ENCODE data around the gene AHCY. TPM values are rescaled to one million over a fixed set of nuclear protein-coding genes. Genes with fewer than 3 reads are reported as not detected.
"Not testable (repeated sequence)": the region's sequence is repeated elsewhere in the genome, so short reads cannot be mapped to it uniquely, and the experiment has no call there.

The AHCY gene
- polyA plus RNA-seq, 2 donors, result 113 to 147 TPM

DNA sequence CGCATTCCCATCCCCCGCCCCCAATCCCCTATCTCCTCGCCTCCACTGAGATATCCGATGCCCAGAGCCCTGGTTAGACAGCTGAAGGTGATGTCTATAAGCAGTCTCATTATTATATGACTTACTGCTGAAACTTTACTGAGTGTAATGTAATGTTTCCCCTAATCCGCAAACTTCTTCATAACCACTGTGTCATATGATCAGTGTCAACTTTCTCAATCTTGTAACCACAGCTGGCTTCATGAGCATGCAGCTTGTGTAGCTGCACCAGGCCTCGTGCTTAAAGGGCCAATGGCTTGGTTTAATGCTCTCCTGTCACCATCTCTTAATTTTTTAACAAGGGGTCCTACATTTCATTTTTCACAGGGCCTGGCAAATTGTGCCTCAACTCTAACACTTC, 53.9 kb downstream of the AHCY start:
- Histone ChIP-seq H3K36me3 (ENCODE audit: control insufficient read depth in 2 of 2, insufficient read depth in 2 of 2, low read length in 1 of 2) (no peaks in the 10 kb centered on the region), H3K27me3 (ENCODE audit: control insufficient read depth in 1 of 2, insufficient read depth in 2 of 2, low read length in 2 of 2) (no peaks in the 10 kb centered on the region), H3K4me3 (ENCODE audit: low read depth in 1 of 2, low read length in 2 of 2) (no peak overlapping the region), H3K9me3 (ENCODE audit: control insufficient read depth in 2 of 2, insufficient read depth in 1 of 2, low read depth in 1 of 2, low read length in 1 of 2) (no peaks in the 10 kb centered on the region), H3K4me1 (ENCODE audit: control insufficient read depth in 2 of 2, insufficient read depth in 2 of 2, low read length in 1 of 2) (no peaks in the 10 kb centered on the region), H3K27ac (ENCODE audit: low read depth in 2 of 2, low read length in 1 of 2) (no peak overlapping the region)
- 74 to 75% methylated on average over 6 of the region's 6 CpGs for WGBS, 2 donors

DNA sequence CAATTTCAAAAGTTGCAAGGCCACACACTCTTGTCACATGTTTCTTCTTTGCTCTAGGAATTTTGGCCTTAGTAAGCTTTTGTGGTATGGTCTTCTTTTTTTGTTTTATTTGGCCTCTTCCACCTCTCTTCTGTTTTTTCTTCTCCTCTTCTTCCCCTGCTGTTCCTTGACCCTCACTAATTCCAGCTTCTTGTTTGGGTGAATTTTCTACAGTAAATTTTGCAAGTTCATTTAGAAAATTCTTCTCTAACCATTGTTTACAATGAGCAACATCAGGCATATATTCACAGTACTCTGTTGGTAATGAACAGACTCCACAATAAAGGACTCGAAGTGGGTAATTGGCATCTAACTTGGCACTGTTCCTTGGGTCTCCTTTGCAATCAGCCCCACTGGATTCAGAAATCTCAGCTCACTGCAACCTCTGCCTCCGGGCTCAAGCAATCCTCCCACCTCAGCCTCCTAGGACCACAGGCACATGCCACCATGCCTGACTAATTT, 57.0 kb downstream of the AHCY start:
- H3K27me3 ChIP-seq (ENCODE audit: control insufficient read depth in 1 of 2, insufficient read depth in 2 of 2, low read length in 2 of 2), result no peaks in the 10 kb centered on the region
- no peaks in the 10 kb centered on the region for H3K36me3 ChIP-seq (ENCODE audit: control insufficient read depth in 2 of 2, insufficient read depth in 2 of 2, low read length in 1 of 2)
- no peaks in the 10 kb centered on the region for H3K4me1 ChIP-seq (ENCODE audit: control insufficient read depth in 2 of 2, insufficient read depth in 2 of 2, low read length in 1 of 2)
- H3K9me3 ChIP-seq (ENCODE audit: control insufficient read depth in 2 of 2, insufficient read depth in 1 of 2, low read depth in 1 of 2, low read length in 1 of 2), result no peaks in the 10 kb centered on the region
- H3K27ac ChIP-seq (ENCODE audit: low read depth in 2 of 2, low read length in 1 of 2), result no peak overlapping the region
- no peak overlapping the region for H3K4me3 ChIP-seq (ENCODE audit: low read depth in 1 of 2, low read length in 2 of 2)
- WGBS, 2 donors, result 85 to 91% methylated on average over 2 of the region's 2 CpGs

GRCh38 chr20:34243377-34243776, 59.8 kb downstream of the AHCY start:
- WGBS, 2 donors, result 68 to 74% methylated on average over 3 of the region's 3 CpGs
- Histone ChIP-seq H3K27me3 (ENCODE audit: control insufficient read depth in 1 of 2, insufficient read depth in 2 of 2, low read length in 2 of 2) (no peaks in the 10 kb centered on the region), H3K9me3 (ENCODE audit: control insufficient read depth in 2 of 2, insufficient read depth in 1 of 2, low read depth in 1 of 2, low read length in 1 of 2) (no peaks in the 10 kb centered on the region), H3K27ac (ENCODE audit: low read depth in 2 of 2, low read length in 1 of 2) (no peak overlapping the region), H3K4me3 (ENCODE audit: low read depth in 1 of 2, low read length in 2 of 2) (no peak overlapping the region), H3K4me1 (ENCODE audit: control insufficient read depth in 2 of 2, insufficient read depth in 2 of 2, low read length in 1 of 2) (no peaks in the 10 kb centered on the region), H3K36me3 (ENCODE audit: control insufficient read depth in 2 of 2, insufficient read depth in 2 of 2, low read length in 1 of 2) (no peaks in the 10 kb centered on the region)

GRCh38 chr20:34242879-34243278, 60.3 kb downstream of the AHCY start:
- no peaks in the 10 kb centered on the region for H3K27me3 ChIP-seq (ENCODE audit: control insufficient read depth in 1 of 2, insufficient read depth in 2 of 2, low read length in 2 of 2)
- no peaks in the 10 kb centered on the region for H3K9me3 ChIP-seq (ENCODE audit: control insufficient read depth in 2 of 2, insufficient read depth in 1 of 2, low read depth in 1 of 2, low read length in 1 of 2)
- H3K27ac ChIP-seq (ENCODE audit: low read depth in 2 of 2, low read length in 1 of 2), result no peak overlapping the region
- H3K4me3 ChIP-seq (ENCODE audit: low read depth in 1 of 2, low read length in 2 of 2), result no peak overlapping the region
- H3K4me1 ChIP-seq (ENCODE audit: control insufficient read depth in 2 of 2, insufficient read depth in 2 of 2, low read length in 1 of 2), result no peaks in the 10 kb centered on the region
- WGBS, 2 donors, result 57 to 75% methylated on average over 1 of the region's 1 CpG
- no peaks in the 10 kb centered on the region for H3K36me3 ChIP-seq (ENCODE audit: control insufficient read depth in 2 of 2, insufficient read depth in 2 of 2, low read length in 1 of 2)

GRCh38 chr20:34242015-34242414, 61.1 kb downstream of the AHCY start:
- H3K27me3 ChIP-seq (ENCODE audit: control insufficient read depth in 1 of 2, insufficient read depth in 2 of 2, low read length in 2 of 2), result not testable (repeated sequence)
- 88 to 91% methylated on average over 4 of the region's 4 CpGs for WGBS, 2 donors

DNA sequence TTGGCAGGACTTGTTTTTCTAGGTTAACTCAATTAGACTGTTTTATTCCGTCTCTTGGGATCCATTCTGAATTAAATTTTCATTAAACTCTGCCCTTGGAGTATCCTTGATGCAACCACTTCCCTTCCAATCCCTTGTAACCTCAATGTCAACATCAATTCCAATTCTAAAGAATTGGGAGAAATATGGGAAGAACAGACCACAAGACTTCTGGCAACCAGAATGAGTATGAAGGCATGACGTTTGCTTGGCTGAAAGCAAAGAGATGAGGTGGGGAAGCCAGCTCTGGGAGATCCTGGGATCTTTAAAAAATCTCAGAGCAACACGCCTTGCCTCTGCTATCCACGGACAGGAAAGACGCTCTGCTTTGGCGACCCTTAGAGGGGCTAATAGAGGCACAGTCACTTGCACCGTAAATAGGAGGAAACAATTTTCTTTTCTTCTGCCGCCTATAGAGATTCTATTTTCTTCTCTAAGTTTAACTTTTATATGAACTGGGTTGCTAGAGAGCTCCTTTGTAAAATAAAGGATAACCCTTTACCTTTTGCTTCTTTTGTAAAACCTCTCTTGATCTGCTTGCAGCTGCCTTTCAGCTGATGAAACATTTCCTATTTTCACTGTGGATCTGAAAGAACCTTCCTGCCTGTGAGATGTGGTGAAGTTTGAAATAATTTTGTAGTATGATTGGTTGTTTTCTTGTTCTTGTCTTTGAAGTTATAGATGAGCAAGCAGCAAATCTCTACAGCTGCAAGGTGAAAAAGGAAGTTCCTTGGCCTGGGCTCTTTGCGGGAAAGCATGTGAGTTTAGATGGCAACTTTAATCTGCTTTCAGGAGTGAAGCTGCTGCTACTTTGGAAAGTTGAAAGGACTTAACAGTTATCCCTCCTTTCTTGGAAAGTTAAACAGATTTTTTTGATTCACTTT, 62.2 kb downstream of the AHCY start, which contains the start of gene ASIP:
Gene ASIP (plus strand): TSS at position 731 of the 923 bp plus-strand sequence. CDS start 18,952 bp downstream, outside the sequence.
- WGBS, 2 donors, result 72 to 75% methylated on average over 9 of the region's 9 CpGs
- no peak within 1 kb of the TSS for H3K27ac ChIP-seq (ENCODE audit: low read depth in 2 of 2, low read length in 1 of 2)
- H3K9me3 ChIP-seq (ENCODE audit: control insufficient read depth in 2 of 2, insufficient read depth in 1 of 2, low read depth in 1 of 2, low read length in 1 of 2), result no peaks in the 10 kb centered on the region
- no peak within 1 kb of the TSS for H3K4me3 ChIP-seq (ENCODE audit: low read depth in 1 of 2, low read length in 2 of 2)
- H3K36me3 ChIP-seq (ENCODE audit: control insufficient read depth in 2 of 2, insufficient read depth in 2 of 2, low read length in 1 of 2), result no peaks in the 10 kb centered on the region
- no peaks in the 10 kb centered on the region for H3K27me3 ChIP-seq (ENCODE audit: control insufficient read depth in 1 of 2, insufficient read depth in 2 of 2, low read length in 2 of 2)
- no peaks in the 10 kb centered on the region for H3K4me1 ChIP-seq (ENCODE audit: control insufficient read depth in 2 of 2, insufficient read depth in 2 of 2, low read length in 1 of 2)

More at GRCh38 chr20:34242015-34242414, 61.1 kb downstream of the AHCY start:
- not testable (repeated sequence) for H3K27ac ChIP-seq (ENCODE audit: low read depth in 2 of 2, low read length in 1 of 2); H3K4me1 ChIP-seq (ENCODE audit: control insufficient read depth in 2 of 2, insufficient read depth in 2 of 2, low read length in 1 of 2); H3K36me3 ChIP-seq (ENCODE audit: control insufficient read depth in 2 of 2, insufficient read depth in 2 of 2, low read length in 1 of 2); H3K4me3 ChIP-seq (ENCODE audit: low read depth in 1 of 2, low read length in 2 of 2); H3K9me3 ChIP-seq (ENCODE audit: control insufficient read depth in 2 of 2, insufficient read depth in 1 of 2, low read depth in 1 of 2, low read length in 1 of 2)

- 91 to 96% methylated on average over 1 of the region's 1 CpG for WGBS, 2 donors
- H3K9me3 ChIP-seq (ENCODE audit: control insufficient read depth in 2 of 2, insufficient read depth in 1 of 2, low read depth in 1 of 2, low read length in 1 of 2), result no peaks in the 10 kb centered on the region
- H3K27ac ChIP-seq (ENCODE audit: low read depth in 2 of 2, low read length in 1 of 2), result no peak overlapping the region
- no peaks in the 10 kb centered on the region for H3K27me3 ChIP-seq (ENCODE audit: control insufficient read depth in 1 of 2, insufficient read depth in 2 of 2, low read length in 2 of 2)
- H3K4me1 ChIP-seq (ENCODE audit: control insufficient read depth in 2 of 2, insufficient read depth in 2 of 2, low read length in 1 of 2), result no peaks in the 10 kb centered on the region
- no peaks in the 10 kb centered on the region for H3K36me3 ChIP-seq (ENCODE audit: control insufficient read depth in 2 of 2, insufficient read depth in 2 of 2, low read length in 1 of 2)
- H3K4me3 ChIP-seq (ENCODE audit: low read depth in 1 of 2, low read length in 2 of 2), result no peak overlapping the region
Measured at GRCh38 chr20:34240121-34240520, 63.0 kb downstream of the AHCY start.

GRCh38 chr20:34237942-34238341, 65.2 kb downstream of the AHCY start:
- no peaks in the 10 kb centered on the region for H3K9me3 ChIP-seq (ENCODE audit: control insufficient read depth in 2 of 2, insufficient read depth in 1 of 2, low read depth in 1 of 2, low read length in 1 of 2)
- no peaks in the 10 kb centered on the region for H3K36me3 ChIP-seq (ENCODE audit: control insufficient read depth in 2 of 2, insufficient read depth in 2 of 2, low read length in 1 of 2)
- no peaks in the 10 kb centered on the region for H3K4me1 ChIP-seq (ENCODE audit: control insufficient read depth in 2 of 2, insufficient read depth in 2 of 2, low read length in 1 of 2)
- no peaks in the 10 kb centered on the region for H3K27me3 ChIP-seq (ENCODE audit: control insufficient read depth in 1 of 2, insufficient read depth in 2 of 2, low read length in 2 of 2)
- no peak overlapping the region for H3K4me3 ChIP-seq (ENCODE audit: low read depth in 1 of 2, low read length in 2 of 2)
- no peak overlapping the region for H3K27ac ChIP-seq (ENCODE audit: low read depth in 2 of 2, low read length in 1 of 2)
- 89 to 90% methylated on average over 2 of the region's 2 CpGs for WGBS, 2 donors

DNA sequence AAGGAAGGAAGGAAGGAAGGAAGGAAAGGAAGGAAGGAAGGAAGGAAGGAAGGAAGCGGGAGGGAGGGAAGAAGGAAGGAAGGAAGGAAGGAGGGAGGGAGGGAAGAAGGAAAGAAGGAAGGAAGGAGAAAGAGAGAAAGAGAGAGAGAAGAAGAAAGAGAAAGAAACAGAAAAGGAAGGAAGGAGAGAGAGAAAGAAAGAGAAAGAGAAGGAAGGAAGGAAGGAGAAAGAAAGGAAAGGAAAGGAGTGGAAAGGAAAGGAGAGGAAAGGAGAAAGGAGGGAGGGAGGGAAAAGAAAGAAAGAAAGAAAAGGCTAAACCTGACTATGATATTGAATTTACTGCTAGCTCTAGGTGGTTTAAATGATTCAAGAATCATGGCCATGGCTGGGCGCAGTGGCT, 67.3 kb downstream of the AHCY start:
- Histone ChIP-seq H3K4me3 (ENCODE audit: low read depth in 1 of 2, low read length in 2 of 2) (no peak overlapping the region), H3K27ac (ENCODE audit: low read depth in 2 of 2, low read length in 1 of 2) (no peak overlapping the region), H3K4me1 (ENCODE audit: control insufficient read depth in 2 of 2, insufficient read depth in 2 of 2, low read length in 1 of 2) (no peaks in the 10 kb centered on the region), H3K9me3 (ENCODE audit: control insufficient read depth in 2 of 2, insufficient read depth in 1 of 2, low read depth in 1 of 2, low read length in 1 of 2) (no peaks in the 10 kb centered on the region), H3K36me3 (ENCODE audit: control insufficient read depth in 2 of 2, insufficient read depth in 2 of 2, low read length in 1 of 2) (no peaks in the 10 kb centered on the region), H3K27me3 (ENCODE audit: control insufficient read depth in 1 of 2, insufficient read depth in 2 of 2, low read length in 2 of 2) (no peaks in the 10 kb centered on the region)
- WGBS, 2 donors, result 95 to 99% methylated on average over 2 of the region's 2 CpGs

DNA sequence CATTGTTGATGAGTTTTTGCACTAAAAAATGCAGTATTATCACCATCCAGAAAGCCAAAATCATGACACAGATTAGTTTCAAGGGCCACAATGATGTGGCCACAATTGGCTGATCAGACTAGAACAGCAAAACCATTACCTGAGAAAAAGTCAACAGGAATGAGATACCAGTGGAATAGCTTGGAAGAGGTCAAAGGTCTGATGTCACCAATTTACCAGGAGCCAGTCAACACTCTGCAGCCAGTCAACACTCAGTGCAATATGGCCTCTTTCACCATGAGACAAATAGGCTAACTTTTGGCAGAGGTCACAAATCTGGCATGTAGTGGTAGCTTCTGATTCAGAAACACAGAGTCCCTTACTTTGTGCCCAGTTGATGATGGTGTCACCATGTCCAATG, 69.5 kb downstream of the AHCY start:
- Histone ChIP-seq H3K9me3 (ENCODE audit: control insufficient read depth in 2 of 2, insufficient read depth in 1 of 2, low read depth in 1 of 2, low read length in 1 of 2) (no peaks in the 10 kb centered on the region), H3K27me3 (ENCODE audit: control insufficient read depth in 1 of 2, insufficient read depth in 2 of 2, low read length in 2 of 2) (no peaks in the 10 kb centered on the region), H3K36me3 (ENCODE audit: control insufficient read depth in 2 of 2, insufficient read depth in 2 of 2, low read length in 1 of 2) (no peaks in the 10 kb centered on the region), H3K4me3 (ENCODE audit: low read depth in 1 of 2, low read length in 2 of 2) (no peak overlapping the region), H3K27ac (ENCODE audit: low read depth in 2 of 2, low read length in 1 of 2) (no peak overlapping the region), H3K4me1 (ENCODE audit: control insufficient read depth in 2 of 2, insufficient read depth in 2 of 2, low read length in 1 of 2) (no peaks in the 10 kb centered on the region)
